Dedifferentiated amniotic fluid mesenchymal stem cell (primary cell): ENCODE measurements around the gene KIAA1671.
"Not testable (repeated sequence)": the region's sequence is repeated elsewhere in the genome, so short reads cannot be mapped to it uniquely, and the experiment has no call there.

Experiments
- DNase-seq: peaks from one replicate; pipeline ENCODE4 v3.0.0-alpha.2; 2016; ENCODE audit errors: extremely low spot score

Gene KIAA1671

DNA sequence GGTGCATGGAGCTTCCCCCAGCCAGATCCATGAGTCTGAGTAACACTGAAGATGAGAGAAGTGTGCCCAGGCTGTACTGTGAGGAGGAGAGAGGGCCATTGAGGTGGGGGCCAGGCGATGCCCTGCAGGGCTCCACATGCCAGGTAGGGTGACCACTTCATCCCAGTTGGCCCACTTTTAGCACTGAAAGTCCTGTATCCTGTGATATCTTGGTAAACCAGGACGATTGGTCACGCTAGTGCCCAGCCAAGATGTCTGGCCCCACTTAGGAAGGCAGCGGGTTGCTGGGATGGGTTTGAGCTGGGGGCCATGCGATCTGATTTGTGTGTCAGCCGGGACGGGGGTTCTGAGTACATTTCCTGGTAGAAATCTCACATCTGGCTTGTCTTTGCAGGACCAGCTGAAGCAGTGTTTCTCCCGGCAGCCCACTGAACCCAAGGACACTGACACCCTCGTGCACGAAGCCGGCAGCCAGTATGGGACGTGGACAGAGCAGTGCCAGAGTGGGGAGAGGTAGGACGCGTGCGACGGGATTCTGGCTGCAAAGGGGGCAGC is 218.0 kb downstream of the KIAA1671 start:
- DNase-seq: no peak

DNA sequence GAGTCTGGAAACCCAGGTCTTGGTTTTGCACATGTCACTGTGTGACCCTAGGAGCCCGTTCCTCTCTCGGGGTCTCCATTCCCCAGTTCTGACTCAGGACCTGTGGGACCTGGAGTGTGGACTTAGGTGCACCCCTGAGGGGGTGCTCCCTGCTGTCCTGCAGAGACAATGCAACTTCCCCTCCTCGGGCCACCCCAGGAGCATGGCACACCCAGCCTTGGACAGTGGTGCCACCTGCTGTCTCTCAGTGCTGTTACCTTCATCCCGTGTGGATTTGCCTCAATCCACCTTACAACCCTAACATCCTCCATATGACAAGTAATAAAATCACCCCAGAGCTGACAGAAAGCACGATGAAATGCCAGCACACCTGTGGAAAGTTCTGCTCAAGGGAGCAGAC is 219.6 kb downstream of the KIAA1671 start:
- DNase-seq: no peak

DNA sequence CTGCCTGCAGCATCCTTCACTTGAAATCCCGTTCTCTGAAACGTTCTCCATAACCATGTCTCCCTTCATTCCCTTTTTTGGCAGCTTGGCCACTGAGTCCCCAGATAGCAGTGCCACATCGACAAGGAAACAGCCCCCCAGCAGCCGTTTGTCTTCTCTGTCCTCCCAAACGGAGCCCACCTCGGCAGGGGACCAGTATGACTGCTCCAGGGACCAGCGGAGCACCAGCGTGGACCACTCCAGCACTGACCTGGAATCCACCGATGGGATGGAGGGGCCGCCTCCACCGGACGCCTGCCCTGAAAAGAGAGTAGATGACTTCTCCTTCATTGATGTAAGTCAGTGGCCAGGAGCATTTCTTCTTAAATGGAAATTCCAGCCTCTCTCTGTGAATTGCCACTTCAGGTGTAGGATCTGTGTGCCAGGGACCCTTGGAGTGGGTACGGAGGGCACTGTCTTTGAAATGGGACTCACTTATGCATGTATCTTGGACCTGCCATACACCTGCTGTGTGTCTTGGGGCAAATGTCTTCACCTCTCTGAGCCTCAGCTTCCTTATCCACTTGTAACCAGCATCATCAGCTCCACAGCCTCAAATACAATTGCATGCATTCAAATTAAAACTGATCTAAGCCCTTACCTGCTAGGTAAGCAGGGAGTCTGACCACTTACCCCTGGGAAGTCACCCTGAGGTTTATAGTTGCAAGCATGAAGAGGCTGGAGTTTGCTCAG is 221.8 kb downstream of the KIAA1671 start:
- DNase-seq: no peak

DNA sequence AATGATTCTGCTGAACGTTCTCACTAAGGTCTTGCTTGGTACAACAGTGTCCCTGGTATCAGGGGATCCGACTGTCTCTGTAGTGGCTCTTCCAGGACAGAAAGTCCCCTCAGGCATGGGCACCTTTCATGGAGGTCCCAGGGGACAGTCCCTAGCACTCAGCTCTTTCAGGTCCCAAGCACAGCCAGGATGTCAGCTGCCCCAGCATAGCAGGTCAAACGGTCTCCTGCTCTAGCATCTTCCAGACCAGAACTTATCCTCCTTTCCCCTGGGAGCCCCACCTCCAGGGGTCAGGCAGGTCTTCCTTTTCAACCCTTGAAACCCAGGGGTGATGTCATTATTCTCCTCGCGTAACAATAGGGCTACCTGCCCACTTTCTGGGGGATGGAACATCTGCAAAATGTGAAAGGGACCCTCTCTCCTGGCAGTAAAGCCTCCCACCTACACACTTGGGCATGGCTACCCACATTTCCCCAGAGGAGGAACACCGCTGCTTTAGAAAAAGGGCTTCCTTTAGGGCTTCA is 222.4 kb downstream of the KIAA1671 start:
- DNase-seq: no peak

DNA sequence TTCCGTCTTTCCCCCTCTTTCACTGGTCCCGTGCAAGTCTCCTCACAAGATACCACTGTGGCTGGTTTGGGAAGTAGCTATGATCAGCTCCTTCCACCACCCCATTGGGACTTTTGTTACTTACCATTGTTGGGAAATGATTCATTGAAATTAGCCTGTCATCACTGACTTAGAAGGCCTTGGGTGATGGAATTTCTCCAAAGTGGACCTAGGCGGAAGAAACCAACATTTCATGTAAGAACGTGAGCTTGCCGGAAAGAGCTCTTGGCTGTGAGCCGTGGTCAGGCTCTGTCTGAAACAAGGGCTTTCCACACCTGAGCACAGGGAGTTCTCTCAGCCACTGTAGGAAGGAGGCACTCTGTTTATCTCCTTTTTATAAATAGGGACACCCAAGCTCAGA is 223.7 kb downstream of the KIAA1671 start:
- no peak for DNase-seq

DNA sequence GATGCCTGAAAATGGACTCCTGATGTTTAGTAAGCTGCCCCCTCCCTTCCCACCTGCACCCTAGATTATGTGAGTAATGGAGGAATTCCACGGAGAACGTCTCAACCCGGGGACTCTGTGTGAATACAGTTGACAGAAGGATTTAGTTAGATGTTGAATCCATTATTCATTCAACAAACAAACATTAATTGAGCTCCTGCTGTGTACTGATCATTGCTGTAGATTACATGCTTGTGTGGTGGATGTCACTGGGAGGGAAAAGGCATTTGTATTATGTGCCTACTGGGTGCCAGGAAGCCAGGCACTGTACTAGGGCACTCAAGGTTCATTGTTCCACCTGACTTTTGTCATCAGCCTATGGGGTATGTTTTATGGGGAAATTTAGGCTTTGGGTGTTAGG is 224.3 kb downstream of the KIAA1671 start:
- DNase-seq: no peak

DNA sequence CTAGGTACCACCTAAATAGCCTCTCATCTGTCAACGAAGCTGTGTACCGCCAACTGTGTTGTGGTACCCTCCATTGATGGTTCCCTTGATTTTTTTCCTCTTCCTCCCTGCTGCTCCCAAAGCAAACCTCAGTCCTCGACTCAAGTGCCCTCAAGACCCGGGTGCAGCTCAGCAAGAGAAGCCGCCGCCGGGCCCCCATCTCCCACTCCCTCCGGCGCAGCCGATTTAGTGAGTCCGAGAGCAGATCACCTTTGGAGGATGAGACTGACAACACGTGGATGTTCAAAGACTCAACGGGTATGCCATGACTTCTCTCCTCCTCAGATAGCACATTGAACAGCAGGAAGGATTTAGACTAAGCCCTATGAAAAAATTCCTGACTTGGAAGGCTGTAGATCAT is 224.7 kb downstream of the KIAA1671 start:
- DNase-seq: no peak

DNA sequence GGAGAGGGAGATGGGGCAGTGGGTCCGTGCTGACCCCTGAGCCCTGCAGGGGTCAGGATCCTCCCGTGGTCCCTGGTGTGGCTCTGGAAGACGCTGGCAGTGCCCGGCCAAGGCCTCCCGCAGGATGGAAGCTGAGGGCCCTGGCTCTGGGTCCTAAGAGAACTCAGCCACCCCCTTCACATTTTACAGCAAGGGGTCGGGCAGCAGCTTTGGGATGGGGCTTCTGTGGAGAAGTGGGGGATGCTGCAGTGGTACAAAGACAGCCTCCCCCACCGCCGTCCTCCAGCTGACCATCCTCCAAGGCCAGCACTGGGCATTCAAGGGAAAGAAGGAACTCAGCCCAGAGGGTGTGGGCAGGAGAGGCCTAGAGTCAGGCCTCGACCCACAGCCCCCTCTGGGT is 225.4 kb downstream of the KIAA1671 start:
- no peak for DNase-seq

DNA sequence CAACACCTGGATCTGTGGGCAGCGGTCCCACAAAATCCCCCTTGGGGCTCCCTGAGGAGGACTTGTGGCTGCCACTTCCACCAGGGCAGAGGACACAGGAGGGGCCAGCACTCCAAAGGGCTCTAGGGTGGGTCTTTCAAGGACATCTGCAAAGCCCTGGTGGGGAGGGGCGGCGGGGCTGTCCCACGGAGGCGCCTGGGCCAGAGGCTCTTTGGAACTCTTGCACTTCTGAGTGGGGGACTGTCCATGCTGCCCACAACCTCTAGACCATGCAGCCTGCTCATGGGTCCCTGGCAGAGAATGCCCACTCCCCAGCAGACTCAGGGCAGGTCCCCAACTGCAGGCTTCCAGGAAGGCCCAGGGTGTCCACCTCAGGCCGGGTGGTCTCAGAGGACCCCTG is 225.8 kb downstream of the KIAA1671 start:
- DNase-seq: not testable (repeated sequence)

DNA sequence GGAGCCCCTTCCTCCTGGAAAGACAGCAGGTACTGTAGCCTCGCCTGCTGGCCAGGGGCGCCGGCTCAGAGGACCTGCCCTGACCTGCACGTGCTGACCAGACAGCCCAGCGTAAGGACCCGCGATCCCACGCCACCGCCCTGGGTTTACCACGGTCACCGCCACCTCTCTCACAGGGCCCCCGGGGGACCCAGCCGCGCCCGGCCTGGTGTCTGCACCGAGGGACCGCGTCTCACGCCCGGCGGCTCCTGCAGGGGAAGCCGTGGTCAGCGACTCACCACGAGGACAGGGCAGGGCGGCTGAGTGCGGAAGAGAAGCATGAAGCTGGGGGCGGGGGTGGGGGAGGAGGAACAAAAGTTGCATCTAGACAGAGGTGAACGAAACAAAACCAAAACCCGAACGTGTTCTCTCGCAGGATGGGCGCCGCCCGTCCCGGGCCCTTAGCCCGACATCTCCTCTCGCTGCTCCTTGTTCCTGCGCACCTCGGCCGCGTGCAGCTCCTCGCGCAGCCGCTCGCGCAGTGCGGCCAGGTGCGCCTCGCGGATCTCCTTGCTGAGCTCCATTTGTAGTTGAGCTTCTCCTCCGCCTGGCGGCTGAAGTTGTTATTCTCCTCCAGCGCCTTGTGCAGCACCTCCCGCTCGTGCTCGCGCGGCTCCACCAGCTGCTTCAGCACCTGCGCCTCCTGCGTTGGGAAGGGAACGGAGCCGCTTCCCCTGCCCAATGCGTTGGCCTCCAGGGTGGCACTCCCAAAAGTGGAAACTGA is 226.5 kb downstream of the KIAA1671 start:
- not testable (repeated sequence) for DNase-seq

DNA sequence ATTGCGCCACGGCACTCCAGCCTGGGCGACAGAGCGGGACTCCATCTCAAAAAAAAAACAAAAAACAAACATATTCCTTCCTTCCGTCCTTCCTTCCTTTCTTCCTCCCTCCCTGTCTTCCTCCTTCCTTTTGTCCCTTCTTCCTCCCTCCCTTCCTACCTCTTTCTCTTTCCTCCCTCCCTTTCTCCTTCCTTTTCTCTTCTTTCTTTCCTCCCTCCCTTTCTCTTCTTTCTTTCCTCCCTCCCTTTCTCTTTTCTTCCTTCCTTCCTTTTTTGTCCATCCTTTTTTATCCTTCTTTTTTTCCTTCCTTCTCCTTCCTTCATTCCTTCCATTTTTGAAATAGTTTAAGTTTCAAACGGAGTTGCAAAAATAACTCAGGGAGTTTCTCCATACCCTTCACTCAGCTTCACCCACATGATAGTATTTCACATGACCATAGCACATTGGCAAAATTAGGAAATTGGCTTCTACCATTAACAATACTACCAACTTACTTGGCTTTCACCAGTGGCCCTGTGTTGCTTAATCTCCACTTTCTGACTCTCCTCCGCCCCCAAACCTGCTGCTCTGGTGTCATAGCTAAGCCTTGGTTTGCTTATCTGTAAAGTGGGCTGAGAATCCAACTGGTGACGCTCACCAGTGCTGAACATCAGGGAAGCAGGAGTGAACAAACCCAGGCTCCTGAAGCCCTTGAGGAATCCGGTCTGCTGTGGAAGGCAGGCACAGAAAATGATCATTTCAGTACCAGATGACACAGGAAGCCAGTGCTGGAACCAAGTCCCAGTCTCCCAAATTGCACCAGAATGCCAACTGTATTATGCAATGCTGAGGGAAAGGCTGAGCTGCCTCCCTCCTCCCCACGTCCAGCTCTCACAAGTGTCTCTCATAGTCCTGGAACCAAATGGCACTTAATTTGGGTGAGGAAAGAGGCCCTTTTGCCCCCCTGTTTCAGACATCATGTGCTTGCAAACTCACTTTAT is 229.9 kb downstream of the KIAA1671 start:
- DNase-seq: no peak

DNA sequence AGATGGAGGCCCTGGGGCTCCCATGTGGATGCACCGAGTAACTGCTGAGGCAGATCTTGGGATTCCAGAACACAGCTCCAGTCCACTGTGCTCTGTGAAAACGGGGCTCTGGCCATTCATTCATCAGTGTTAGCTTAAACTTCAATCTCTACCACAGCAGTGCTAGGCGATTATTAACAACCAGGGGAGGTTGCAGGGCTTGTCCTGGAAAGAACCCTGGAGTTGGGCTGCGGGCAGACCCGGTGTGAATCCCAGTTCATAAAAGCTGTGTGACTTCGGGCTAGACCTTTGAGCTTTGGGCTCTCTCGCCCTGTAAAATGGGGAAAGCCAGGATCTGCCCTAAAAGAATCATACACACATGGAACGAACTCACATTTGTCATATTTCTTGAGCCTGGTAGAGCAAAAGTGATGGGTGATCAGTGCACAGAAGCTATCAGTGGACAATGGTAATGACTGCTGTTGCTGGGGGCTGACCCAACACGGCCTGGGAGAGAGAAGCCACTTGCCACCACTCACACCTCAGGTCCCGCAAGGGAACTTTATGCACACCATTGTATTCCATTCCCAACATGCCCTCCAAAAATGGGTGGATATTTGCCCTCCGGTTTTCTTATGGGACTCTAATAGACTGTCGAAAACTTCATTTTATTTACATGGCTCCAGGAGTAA is 231.6 kb downstream of the KIAA1671 start:
- no peak for DNase-seq

DNA sequence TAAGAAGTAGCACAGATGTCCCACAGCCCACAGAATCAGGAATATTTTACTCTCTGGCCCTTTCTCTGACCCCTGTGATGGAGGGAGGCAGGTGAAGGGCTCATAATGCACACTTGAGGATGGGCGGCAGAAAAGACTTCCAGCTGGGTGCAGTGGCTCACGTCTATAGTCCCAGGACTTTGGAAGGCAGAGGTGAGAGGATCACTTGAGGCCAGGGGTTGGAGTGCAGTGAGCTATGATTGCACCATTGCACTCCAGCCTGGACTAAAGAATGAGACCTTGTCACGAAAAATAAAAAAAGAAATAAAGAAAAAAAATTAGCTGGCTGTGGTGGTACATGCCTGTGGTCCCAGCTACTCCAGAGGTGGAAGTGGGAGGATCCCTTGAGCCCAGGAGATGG is 233.6 kb downstream of the KIAA1671 start:
- no peak for DNase-seq

DNA sequence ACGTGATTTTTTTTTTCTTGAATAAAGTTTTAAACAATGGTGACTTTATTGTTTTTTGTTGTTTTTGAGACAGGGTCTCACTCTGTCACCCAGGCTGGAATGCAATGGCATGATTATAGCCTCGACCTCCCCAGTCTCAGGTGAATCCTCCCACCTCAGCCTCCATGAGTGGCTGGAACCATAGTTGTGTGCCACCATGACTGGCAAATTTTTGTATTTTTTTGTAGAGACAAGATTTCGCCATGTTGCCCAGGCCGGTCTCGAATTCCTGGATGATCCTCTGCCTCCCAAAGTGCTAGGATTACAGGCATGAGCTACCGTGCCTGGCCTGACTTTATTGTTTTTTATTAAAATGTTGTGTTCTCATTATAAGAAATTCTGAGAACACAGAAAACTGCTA is 235.0 kb downstream of the KIAA1671 start:
- DNase-seq: no peak

DNA sequence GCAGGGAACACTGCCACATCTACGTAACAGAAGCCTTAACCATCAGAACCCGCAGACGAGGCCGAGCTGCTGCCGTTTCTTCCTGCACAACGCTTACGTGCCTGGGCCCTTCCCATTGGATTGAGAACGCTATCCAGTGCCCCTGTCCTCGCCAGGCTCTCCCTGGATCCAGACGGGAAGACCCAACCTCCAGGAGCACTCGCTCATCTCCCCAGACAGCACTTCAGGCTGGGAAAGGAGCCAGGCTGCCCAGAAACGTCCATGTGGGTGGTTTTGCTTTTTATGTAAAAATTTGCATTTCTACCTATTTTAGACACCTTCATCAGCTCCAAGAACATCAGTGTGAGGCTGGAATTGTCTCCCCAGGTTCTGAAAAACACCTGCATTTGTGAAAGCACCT is 239.9 kb downstream of the KIAA1671 start:
- DNase-seq: no peak

DNA sequence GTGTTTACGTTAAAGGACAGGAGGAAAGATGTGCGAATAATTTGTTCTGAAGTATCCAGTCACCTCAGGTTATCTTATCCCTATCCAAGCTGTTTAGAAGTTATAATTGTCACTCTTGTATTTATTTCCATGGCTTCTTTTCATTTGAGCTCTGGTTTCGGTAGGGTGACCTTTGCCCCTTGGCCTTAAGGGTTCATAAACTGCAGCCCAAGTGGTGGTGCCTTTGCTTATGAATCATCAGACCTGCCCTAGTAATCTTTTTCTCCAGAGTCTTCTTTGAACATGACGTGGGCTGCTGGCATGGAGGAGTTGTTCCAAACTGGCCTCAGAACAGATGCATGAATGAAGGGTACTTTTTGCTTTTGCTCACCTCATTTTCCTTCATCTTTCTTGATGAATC is 240.6 kb downstream of the KIAA1671 start:
- DNase-seq: no peak

DNA sequence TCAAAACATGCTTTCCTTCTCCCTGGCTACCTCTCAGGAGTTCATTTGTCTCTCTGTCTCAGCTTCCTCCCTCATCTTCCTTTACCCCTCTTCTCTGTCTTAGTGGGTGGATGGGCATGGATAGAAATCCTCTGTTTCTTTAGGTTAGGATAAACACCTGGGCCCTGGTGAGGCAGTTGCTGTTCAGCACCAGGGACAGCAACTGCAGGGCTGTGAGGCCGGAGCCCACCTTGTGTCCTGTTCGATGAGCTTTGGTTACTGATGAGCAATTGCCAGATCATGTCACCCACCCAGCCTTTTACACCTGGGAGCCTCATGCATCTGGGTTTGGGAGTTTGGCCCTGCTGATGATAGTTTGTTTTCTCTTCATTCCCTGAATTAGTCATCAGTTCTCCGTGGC is 241.0 kb downstream of the KIAA1671 start:
- no peak for DNase-seq

DNA sequence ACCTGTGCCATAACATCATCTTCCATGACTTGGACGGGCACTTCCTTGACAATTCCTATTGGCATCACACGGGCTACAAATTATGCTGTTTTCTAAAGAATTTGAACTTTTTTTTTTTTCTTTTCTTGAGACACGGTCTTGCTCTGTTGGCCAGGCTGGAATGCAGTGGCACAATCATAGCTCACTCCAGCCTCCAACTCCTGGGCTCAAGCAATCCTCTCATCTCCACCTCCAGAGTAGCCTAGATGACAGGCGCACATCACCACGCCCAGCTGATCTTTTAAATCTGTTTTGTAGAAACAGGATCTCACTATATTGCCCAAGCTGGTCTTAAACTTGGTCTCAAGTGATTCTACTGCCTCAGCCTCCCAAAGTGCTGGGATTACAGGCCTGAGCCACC is 243.8 kb downstream of the KIAA1671 start:
- no peak for DNase-seq

DNA sequence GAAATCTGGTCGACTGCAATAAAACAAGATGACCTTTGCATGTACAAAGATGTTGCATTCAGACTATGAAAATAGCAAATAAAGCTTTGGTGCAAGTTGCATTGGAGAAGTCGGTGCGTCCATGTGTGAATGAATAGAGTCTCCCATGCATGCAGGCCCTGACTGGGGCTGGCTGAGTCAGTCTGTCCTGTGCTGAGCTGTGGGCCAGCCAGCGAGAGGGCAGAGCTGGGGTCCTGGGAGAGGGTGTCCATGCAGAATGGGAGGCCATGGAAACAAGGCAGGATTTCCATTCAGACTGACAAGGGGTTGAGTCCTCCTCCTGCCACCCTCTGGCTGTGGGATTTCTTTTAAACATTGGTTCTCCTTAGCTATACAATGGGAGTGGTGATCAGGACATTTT is 244.8 kb downstream of the KIAA1671 start:
- no peak for DNase-seq

DNA sequence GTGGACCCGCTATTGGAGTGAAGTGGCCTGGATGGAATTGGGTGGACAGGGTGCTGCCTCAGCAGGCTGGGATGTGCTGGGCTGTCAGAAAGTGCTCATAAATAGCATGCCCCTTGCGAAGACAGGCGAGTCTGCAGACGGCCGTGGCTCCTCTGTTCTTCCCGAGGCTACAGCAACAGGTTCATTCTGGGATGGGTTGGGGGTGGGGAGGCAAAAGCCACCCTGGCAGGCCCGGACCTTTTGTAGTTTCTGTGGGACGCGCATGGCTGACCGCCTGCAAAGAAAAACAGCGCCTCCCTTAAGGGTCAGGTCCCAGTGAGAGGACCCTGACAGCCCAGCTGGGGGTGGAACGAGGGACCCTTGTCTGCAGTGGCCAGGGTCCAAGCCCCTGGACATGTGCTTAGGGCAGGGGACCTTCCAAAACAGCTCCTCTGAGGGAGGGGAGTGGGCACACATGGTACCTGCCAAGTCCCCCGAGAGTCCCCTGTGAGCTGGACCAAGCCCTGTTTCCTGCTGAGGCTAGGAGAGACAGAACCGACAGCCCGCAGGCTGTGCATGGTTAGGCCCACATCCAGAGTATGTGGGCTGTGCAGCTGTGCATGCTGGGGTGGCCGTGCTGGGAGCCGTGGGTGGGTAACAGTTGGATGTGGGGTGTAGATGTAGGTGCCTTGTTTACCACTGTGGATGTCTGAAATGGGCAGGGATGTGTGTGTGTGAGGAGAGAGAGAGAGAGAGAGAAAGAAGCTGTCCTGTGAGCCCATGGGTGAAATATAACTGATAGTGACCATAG is 247.4 kb downstream of the KIAA1671 start, which contains the start of gene CRYBB3:
Gene CRYBB3 (plus strand): TSS at position 128 of the 790 bp plus-strand sequence. CDS start 1,539 bp downstream, outside the sequence.
- DNase-seq: no peak
